HG02763 (cell line): ENCODE measurements around the gene GUCA2A.

Source experiments
- ATAC-seq: cut with Tn5 transposase; IDR thresholded peaks from one replicate; pipeline ENCODE4 v1.9.1; 2021; ENCODE audit warnings: mild to moderate bottlenecking, moderate library complexity; ENCODE audit not compliant: unreplicated experiment

The GUCA2A gene

GRCh38 chr1:42177541-42177981 lies 13.0 kb upstream of the GUCA2A start:
- no peak for ATAC-seq

- ATAC-seq = no peak
These were observed 12.5 kb upstream of the GUCA2A start for GRCh38 chr1:42176902-42177519.

GRCh38 chr1:42175314-42176054 lies 10.9 kb upstream of the GUCA2A start:
- ATAC-seq = no peak

GRCh38 chr1:42173961-42174735 lies 9.6 kb upstream of the GUCA2A start:
- no peak for ATAC-seq

- ATAC-seq = no peak
These were observed 8.8 kb upstream of the GUCA2A start for GRCh38 chr1:42173155-42173933.

GRCh38 chr1:42172381-42173133 lies 8.0 kb upstream of the GUCA2A start:
- ATAC-seq = no peak

- no peak for ATAC-seq
These were observed 7.2 kb upstream of the GUCA2A start for GRCh38 chr1:42171679-42172266.

GRCh38 chr1:42170779-42171621 lies 6.5 kb upstream of the GUCA2A start:
- ATAC-seq = no peak

- ATAC-seq = no peak
These were observed 4.2 kb upstream of the GUCA2A start for GRCh38 chr1:42168763-42169162.

GRCh38 chr1:42168391-42168670 lies 3.8 kb upstream of the GUCA2A start:
- ATAC-seq = no peak

GRCh38 chr1:42167611-42168390 lies 3.3 kb upstream of the GUCA2A start:
- no peak for ATAC-seq

GRCh38 chr1:42165511-42166210 lies 1.1 kb upstream of the GUCA2A start:
- no peak for ATAC-seq

- ATAC-seq = no peak
These were observed 725 bp downstream of the GUCA2A start for GRCh38 chr1:42163536-42164503.

GRCh38 chr1:42163114-42163513 lies 1.4 kb downstream of the GUCA2A start:
- ATAC-seq = no peak

- ATAC-seq = no peak
These were observed 2.4 kb downstream of the GUCA2A start for GRCh38 chr1:42162181-42162580.

- ATAC-seq = no peak
These were observed 6.4 kb downstream of the GUCA2A start for GRCh38 chr1:42158189-42158588.

GRCh38 chr1:42157667-42158066 lies 6.9 kb downstream of the GUCA2A start:
- no peak for ATAC-seq
